ENCODE results near the gene SERPINF2. TPM values are rescaled to one million over a fixed set of nuclear protein-coding genes. Genes with fewer than 3 reads are reported as not detected.
A peak's percentile ranks its signal among the peaks of the same experiment; 100 is the strongest.

Gene SERPINF2
- total RNA-seq, 1 donor from 2014 or later: 0.33 TPM

DNA sequence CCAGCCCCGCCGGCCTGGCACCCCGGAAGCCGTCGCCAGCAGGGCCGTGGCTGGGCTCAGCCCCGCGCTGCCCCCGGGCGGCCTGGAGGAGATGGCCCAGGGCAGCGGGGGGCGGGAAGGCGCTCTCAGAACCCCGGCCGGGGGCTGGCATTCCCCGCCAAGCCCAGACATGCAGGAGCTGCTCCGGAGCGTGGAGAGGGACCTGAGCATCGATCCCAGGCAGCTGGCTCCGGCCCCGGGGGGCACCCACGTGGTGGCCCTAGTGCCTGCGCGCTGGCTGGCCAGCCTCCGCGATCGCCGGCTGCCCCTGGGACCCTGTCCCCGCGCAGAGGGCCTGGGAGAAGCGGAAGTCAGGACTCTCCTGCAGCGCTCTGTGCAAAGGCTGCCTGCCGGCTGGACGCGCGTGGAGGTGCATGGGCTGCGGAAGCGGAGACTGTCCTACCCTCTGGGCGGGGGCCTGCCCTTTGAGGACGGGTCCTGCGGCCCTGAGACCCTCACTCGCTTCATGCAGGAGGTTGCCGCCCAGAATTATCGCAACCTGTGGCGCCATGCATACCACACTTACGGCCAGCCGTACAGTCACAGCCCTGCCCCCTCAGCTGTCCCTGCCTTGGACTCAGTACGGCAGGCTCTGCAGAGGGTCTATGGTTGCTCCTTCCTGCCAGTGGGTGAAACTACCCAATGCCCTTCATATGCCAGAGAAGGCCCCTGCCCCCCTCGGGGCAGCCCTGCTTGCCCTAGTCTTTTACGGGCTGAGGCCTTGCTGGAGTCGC is 17.6 kb upstream of the SERPINF2 start:
- DNase-seq: no peak
- peak overlapping the region; percentile 92 for H3K27ac ChIP-seq (replicated peaks)
- TF ChIP-seq, protein P1, sequence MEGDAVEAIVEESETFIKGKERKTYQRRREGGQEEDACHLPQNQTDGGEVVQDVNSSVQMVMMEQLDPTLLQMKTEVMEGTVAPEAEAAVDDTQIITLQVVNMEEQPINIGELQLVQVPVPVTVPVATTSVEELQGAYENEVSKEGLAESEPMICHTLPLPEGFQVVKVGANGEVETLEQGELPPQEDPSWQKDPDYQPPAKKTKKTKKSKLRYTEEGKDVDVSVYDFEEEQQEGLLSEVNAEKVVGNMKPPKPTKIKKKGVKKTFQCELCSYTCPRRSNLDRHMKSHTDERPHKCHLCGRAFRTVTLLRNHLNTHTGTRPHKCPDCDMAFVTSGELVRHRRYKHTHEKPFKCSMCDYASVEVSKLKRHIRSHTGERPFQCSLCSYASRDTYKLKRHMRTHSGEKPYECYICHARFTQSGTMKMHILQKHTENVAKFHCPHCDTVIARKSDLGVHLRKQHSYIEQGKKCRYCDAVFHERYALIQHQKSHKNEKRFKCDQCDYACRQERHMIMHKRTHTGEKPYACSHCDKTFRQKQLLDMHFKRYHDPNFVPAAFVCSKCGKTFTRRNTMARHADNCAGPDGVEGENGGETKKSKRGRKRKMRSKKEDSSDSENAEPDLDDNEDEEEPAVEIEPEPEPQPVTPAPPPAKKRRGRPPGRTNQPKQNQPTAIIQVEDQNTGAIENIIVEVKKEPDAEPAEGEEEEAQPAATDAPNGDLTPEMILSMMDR (IDR thresholded peaks at IDR 0.05; ENCODE audit: borderline replicate concordance): peak; percentile 22
- H3K36me3 ChIP-seq: peaks cover 31% of the 10 kb centered on the region
- intact Hi-C loops (cut with micrococcal nuclease): loop anchor here (5.0 kb wide), 1 partner anchor 57 kb away; no protein-coding TSS in a partner anchor
- peaks cover 80% of the 10 kb centered on the region for H3K4me1 ChIP-seq
- H3K27me3 ChIP-seq (ENCODE audit: low read depth): no peaks in the 10 kb centered on the region
- peak overlapping the region; percentile 78 for H3K4me3 ChIP-seq
- no peaks in the 10 kb centered on the region for H3K9me3 ChIP-seq (replicated peaks)

DNA sequence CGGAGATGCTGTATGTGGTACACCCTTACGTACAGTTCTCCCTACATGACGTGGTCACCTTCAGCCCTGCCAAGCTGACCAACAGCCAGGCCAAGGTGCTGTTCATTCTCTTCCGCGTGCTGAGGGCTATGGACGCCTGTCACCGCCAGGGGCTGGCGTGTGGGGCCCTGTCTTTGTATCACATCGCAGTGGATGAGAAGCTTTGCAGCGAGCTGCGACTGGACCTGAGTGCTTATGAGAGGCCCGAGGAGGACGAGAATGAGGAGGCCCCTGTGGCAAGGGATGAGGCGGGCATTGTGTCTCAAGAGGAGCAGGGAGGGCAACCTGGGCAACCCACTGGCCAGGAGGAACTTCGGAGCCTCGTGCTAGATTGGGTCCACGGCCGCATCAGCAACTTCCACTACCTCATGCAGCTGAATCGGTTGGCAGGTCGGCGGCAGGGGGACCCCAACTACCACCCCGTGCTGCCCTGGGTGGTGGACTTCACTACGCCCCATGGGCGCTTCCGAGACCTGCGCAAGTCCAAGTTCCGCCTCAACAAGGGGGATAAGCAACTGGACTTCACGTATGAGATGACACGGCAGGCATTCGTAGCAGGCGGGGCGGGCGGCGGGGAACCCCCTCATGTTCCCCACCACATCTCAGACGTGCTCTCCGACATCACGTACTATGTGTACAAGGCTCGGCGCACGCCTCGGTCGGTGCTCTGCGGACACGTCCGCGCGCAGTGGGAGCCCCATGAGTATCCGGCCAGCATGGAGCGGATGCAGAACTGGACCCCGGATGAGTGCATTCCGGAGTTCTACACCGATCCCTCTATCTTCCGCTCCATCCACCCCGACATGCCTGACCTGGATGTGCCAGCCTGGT is 16.8 kb upstream of the SERPINF2 start:
- intact Hi-C loops (cut with micrococcal nuclease): no loop called here
- Histone ChIP-seq H3K4me3 (peak overlapping the region; percentile 78), H3K27me3 (ENCODE audit: low read depth) (no peaks in the 10 kb centered on the region), H3K9me3 (replicated peaks) (no peaks in the 10 kb centered on the region), H3K36me3 (peaks cover 34% of the 10 kb centered on the region), H3K4me1 (peaks cover 81% of the 10 kb centered on the region), H3K27ac (replicated peaks) (no peak overlapping the region)
- DNase-seq: no peak
- TF ChIP-seq, protein P1 (IDR thresholded peaks at IDR 0.05; ENCODE audit: borderline replicate concordance): no peak

DNA sequence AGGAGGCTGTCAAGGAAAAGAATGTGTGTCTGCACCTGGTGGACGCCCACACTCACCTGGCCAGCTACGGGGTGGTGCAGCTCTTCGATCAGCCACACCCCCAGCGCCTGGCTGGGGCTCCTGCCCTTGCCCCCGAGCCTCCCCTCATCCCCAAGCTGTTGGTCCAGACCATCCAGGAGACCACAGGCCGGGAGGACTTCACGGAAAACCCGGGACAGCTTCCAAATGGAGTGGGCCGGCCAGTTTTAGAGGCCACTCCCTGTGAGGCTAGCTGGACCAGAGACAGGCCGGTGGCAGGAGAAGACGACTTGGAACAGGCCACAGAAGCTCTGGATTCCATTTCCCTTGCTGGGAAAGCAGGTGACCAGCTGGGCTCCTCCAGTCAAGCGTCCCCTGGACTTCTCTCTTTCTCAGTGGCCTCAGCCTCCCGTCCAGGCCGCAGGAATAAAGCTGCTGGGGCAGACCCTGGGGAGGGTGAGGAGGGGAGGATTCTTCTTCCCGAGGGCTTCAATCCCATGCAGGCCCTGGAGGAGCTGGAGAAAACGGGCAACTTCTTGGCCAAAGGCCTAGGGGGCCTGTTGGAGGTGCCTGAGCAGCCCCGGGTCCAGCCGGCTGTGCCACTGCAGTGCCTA is 15.9 kb upstream of the SERPINF2 start:
- no peak for DNase-seq
- intact Hi-C loops (cut with micrococcal nuclease): no loop called here
- H3K4me1 ChIP-seq: peaks cover 83% of the 10 kb centered on the region
- H3K9me3 ChIP-seq (replicated peaks): no peaks in the 10 kb centered on the region
- peaks cover 42% of the 10 kb centered on the region for H3K36me3 ChIP-seq
- H3K4me3 ChIP-seq: no peak overlapping the region
- no peak overlapping the region for H3K27ac ChIP-seq (replicated peaks)
- no peaks in the 10 kb centered on the region for H3K27me3 ChIP-seq (ENCODE audit: low read depth)
- TF ChIP-seq, protein P1 (IDR thresholded peaks at IDR 0.05; ENCODE audit: borderline replicate concordance): no peak

- intact Hi-C loops (cut with micrococcal nuclease): no loop called here
- TF ChIP-seq, protein P1 (IDR thresholded peaks at IDR 0.05; ENCODE audit: borderline replicate concordance): no peak
- H3K4me3 ChIP-seq: no peak overlapping the region
- H3K36me3 ChIP-seq: peaks cover 46% of the 10 kb centered on the region
- DNase-seq: no peak
- peaks cover 83% of the 10 kb centered on the region for H3K4me1 ChIP-seq
- H3K9me3 ChIP-seq (replicated peaks): no peaks in the 10 kb centered on the region
- no peaks in the 10 kb centered on the region for H3K27me3 ChIP-seq (ENCODE audit: low read depth)
- no peak overlapping the region for H3K27ac ChIP-seq (replicated peaks)
Measured at GRCh38 chr17:1727258-1727789, 15.3 kb upstream of the SERPINF2 start.
